A673 (cell line): ENCODE data around the gene POU2F3. TPM values are rescaled to one million over a fixed set of nuclear protein-coding genes. Genes with fewer than 3 reads are reported as not detected.

Experiments
- BruUV-seq: library from RNA; stranded (reverse); fragments of 400-500 nt; replicated peaks from 2 replicates; lab custom pipeline; 2021; lab: Mats Ljungman, UMichigan
- CTCF ChIA-PET: fragments of 300-600 bp; sonication (Branson Sonifier 250); formaldehyde crosslinking; loops from one replicate; lab custom pipeline; 2022; ENCODE audit warnings: antibody characterized with exemption; lab: Charles Lee
- POLR2A ChIA-PET: fragments of 300-600 bp; sonication (Branson Sonifier 250); formaldehyde crosslinking; loops from one replicate; lab custom pipeline; 2022; ENCODE audit warnings: antibody characterized with exemption; ENCODE audit not compliant: low non-redundant PET; lab: Charles Lee
- DNase-seq: peaks from one replicate; pipeline ENCODE4 v3.0.0-alpha.2; 2015; ENCODE audit warnings: low spot score
- H3K27ac ChIP-seq: fragments of 200-600 bp; sonication (generic); 2 replicates; pipeline ENCODE4 v1.5.1; 2016; ENCODE audit warnings: mixed run types, low read depth, mild to moderate bottlenecking, mixed read lengths, antibody characterized with exemption, low read length; ENCODE audit not compliant: poor library complexity, severe bottlenecking
- H3K27me3 ChIP-seq: fragments of 200-600 bp; sonication (generic); replicated peaks from 2 replicates; pipeline ENCODE4 v1.6.1; 2017; ENCODE audit warnings: mixed run types, low read depth, mild to moderate bottlenecking, mixed read lengths, antibody characterized with exemption, low read length; ENCODE audit not compliant: insufficient read depth, poor library complexity
- H3K36me3 ChIP-seq: fragments of 200-600 bp; sonication (generic); 2 replicates; pipeline ENCODE4 v1.6.1; 2016; ENCODE audit warnings: mixed run types, mild to moderate bottlenecking, mixed read lengths, antibody characterized with exemption, low read length; ENCODE audit not compliant: insufficient read depth, poor library complexity, severe bottlenecking
- H3K4me1 ChIP-seq: fragments of 200-600 bp; sonication (generic); 2 replicates; pipeline ENCODE4 v1.6.1; 2017; ENCODE audit warnings: mixed run types, mild to moderate bottlenecking, mixed read lengths, antibody characterized with exemption, low read length; ENCODE audit not compliant: insufficient read depth, poor library complexity, severe bottlenecking
- H3K4me3 ChIP-seq: fragments of 200-600 bp; sonication (generic); 2 replicates; pipeline ENCODE4 v1.5.1; 2016; ENCODE audit warnings: low read depth, mixed run types, mild to moderate bottlenecking, mixed read lengths, low read length; ENCODE audit not compliant: poor library complexity, severe bottlenecking
- H3K9me3 ChIP-seq: fragments of 200-600 bp; sonication (generic); 2 replicates; pipeline ENCODE4 v1.6.1; 2016; ENCODE audit warnings: mixed run types, low read depth, mild to moderate bottlenecking, mixed read lengths, antibody characterized with exemption, low read length; ENCODE audit not compliant: poor library complexity, severe bottlenecking
- EZH2 ChIP-seq: fragments of 200-600 bp; sonication (generic); IDR thresholded peaks from 2 replicates; pipeline ENCODE4 v1.6.1; 2017; ENCODE audit warnings: borderline replicate concordance, low read depth, mild to moderate bottlenecking, mixed read lengths, antibody characterized with exemption, low read length; ENCODE audit not compliant: poor library complexity, severe bottlenecking
- intact Hi-C: fragments of 100-400 bp; cut with micrococcal nuclease; formaldehyde crosslinking; loops from one replicate; pipeline ENCODE4 v1.10.0; 2022; ENCODE audit not compliant: unreplicated experiment
- total RNA-seq: library from RNA; stranded (reverse); gene quantifications from 2 replicates; pipeline ENCODE4 v1.2.3, GENCODE V29; 2021
- TF ChIP-seq, protein P1 (sequence below): fragments of 300-800, 200-600 bp; sonication (generic); conservative IDR thresholded peaks from 2 replicates; pipeline ENCODE4 v1.5.1; 2017; ENCODE audit warnings: low read depth, mild to moderate bottlenecking, antibody characterized with exemption, low read length, moderate library complexity, mixed read lengths

POU2F3 gene
- total RNA-seq, 1 experiment from 2014 or later, result not detected

DNA sequence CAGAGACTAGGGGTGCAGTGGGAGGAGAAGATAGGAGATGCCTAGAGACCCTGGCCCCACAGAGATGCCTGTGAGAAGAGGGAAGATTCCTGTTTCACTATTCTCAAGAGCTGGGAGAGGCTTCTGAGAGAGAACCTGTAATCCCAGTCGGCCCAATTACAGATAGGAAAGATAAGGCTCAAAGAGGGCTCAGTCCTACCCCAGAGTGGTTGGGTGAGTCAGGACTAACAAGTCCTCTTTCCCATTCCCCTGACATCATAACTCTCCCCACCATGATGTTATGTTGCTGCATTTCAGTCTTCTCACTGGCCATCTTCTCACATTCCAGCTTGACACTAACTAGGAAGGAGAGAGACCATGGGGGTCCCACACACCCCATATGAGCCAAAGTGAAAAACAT is 114.1 kb downstream of the POU2F3 start:
- Histone ChIP-seq H3K27ac (no peak overlapping the region), H3K27me3 (no peaks in the 10 kb centered on the region), H3K36me3 (no peaks in the 10 kb centered on the region), H3K4me3 (no peak overlapping the region), H3K4me1 (peaks cover 23% of the 10 kb centered on the region), H3K9me3 (no peaks in the 10 kb centered on the region)
- ChIA-PET CTCF (no interaction called here), POLR2A (no interaction called here)
- TF ChIP-seq EZH2, result no peak
- TF ChIP-seq, protein P1, sequence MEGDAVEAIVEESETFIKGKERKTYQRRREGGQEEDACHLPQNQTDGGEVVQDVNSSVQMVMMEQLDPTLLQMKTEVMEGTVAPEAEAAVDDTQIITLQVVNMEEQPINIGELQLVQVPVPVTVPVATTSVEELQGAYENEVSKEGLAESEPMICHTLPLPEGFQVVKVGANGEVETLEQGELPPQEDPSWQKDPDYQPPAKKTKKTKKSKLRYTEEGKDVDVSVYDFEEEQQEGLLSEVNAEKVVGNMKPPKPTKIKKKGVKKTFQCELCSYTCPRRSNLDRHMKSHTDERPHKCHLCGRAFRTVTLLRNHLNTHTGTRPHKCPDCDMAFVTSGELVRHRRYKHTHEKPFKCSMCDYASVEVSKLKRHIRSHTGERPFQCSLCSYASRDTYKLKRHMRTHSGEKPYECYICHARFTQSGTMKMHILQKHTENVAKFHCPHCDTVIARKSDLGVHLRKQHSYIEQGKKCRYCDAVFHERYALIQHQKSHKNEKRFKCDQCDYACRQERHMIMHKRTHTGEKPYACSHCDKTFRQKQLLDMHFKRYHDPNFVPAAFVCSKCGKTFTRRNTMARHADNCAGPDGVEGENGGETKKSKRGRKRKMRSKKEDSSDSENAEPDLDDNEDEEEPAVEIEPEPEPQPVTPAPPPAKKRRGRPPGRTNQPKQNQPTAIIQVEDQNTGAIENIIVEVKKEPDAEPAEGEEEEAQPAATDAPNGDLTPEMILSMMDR, result no peak
- DNase-seq, result peak; percentile 33
- no TSS peak for BruUV-seq
- intact Hi-C loops, result no loop called here

DNA sequence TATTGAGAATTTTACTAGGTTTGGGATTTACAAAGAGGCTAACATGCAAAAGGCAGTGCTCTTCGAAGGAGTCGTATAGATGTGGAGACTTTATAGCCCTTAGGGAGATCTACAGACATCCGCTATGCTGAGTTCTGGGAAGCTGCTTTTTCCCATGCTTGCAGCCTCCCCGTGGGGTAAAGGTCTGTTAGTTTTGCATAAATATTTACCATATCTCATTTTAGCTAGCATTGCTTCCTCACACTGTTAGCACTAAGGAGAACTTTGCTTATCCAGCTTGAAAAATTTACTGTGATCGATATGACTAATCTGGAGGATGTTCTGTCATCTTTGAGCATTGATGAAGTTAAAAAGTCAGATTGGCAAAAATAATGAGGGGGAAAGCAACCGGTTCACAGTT is 114.8 kb downstream of the POU2F3 start:
- H3K27me3 ChIP-seq, result no peaks in the 10 kb centered on the region
- no TSS peak for BruUV-seq
- ChIA-PET POLR2A (no interaction called here), CTCF (no interaction called here)
- H3K36me3 ChIP-seq, result no peaks in the 10 kb centered on the region
- TF ChIP-seq, protein P1, result no peak
- no peak for TF ChIP-seq EZH2
- H3K9me3 ChIP-seq, result no peaks in the 10 kb centered on the region
- peak overlapping the region; percentile 18 for H3K27ac ChIP-seq
- DNase-seq, result peak; percentile 41
- intact Hi-C loops, result no loop called here
- no peak overlapping the region for H3K4me3 ChIP-seq
- H3K4me1 ChIP-seq, result peaks cover 17% of the 10 kb centered on the region

DNA sequence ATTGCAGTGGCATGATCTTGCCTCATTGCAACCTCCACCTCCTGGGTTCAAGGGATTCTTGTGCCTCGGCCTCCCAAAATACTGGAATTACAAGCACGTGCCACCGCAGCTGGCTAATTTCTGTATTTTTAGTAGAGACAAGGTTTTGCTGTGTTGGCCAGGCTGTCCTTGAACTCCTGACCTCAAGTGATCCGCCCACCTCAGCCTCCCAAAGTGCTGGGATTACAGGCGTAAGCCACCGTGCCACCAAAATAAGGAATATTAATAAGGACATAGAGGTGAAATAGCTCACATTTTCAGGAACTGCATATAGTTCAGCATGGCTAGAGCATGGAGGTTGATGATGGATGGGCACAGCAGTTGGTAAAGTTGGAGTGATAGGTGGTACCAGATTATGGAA is 117.7 kb downstream of the POU2F3 start:
- no TSS peak for BruUV-seq
- Histone ChIP-seq H3K9me3 (no peaks in the 10 kb centered on the region), H3K27ac (no peak overlapping the region), H3K27me3 (no peaks in the 10 kb centered on the region), H3K36me3 (no peaks in the 10 kb centered on the region), H3K4me3 (no peak overlapping the region), H3K4me1 (peaks cover 17% of the 10 kb centered on the region)
- CTCF ChIA-PET, result no interaction called here
- TF ChIP-seq, protein P1, result no peak
- no peak for TF ChIP-seq EZH2
- POLR2A ChIA-PET, result no interaction called here
- intact Hi-C loops, result no loop called here
- DNase-seq, result no peak
